ENCODE results near the gene ST7.

Gene ST7

GRCh38 chr7:116977172-116977571, 23.9 kb downstream of the ST7 start:
- DNase-seq (ENCODE audit: low read depth, low spot score) = no peak

GRCh38 chr7:116978006-116978405, 24.7 kb downstream of the ST7 start:
- DNase-seq (ENCODE audit: low read depth, low spot score) = no peak

- no peak for DNase-seq (ENCODE audit: low read depth, low spot score)
Observed at GRCh38 chr7:116979430-116979829, 26.1 kb downstream of the ST7 start.

GRCh38 chr7:116980354-116980753, 27.1 kb downstream of the ST7 start:
- no peak for DNase-seq (ENCODE audit: low read depth, low spot score)

DNA sequence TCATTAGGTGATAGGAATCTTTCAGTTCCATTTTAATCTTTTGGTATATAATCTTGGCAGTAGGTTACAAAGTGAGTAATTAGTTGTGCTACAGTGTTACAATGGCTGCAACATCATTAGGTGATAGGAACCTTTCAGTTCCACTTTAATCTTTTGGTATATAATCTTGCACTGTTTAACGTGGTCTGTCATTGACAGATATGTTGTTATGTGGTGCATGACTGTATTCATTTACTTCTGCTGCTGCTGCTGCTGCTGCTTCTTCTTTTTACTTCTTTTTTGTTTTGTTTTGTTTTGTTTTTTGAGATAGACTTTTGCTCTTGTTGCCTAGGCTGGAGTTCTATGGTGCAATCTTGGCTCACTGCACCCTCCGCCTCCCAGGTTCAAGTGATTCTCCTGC, 28.6 kb downstream of the ST7 start:
- no peak for DNase-seq (ENCODE audit: low read depth, low spot score)

DNA sequence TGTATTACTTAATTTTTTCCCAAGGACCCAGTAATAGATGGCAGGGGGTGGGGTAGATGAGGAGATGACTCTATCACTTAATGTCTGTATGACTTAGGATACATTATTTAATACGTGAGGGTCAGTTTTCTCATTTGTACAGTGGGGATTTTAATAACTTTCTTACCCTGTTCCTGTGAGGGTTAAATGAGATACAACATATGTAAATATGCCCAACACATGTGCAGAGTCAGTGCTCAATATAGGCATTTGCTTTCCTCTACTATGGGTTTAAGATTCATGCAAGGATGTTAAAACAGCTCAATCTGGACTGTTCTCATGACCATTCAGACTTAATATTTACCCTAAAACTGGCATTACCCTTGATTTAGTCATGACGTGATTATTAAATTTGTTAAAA, 31.2 kb downstream of the ST7 start:
- no peak for DNase-seq (ENCODE audit: low read depth, low spot score)

DNA sequence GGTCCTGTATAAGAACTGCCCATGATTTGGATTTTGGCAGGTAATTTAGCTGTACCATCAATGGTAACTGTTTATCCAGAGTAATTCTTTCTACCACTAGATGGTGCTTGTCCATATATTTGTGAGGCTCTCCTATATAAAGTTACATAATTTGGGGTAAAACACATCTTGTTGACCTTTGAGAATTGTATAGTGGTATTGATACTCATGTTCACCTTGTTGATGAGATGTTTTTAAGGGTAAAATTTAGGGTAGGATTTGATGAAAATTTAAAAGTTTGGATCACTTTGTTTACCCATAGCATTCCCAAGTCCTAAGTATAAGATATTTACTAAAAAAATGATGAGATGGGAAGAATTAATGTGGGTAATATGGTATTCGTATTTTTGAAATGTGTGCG, 31.6 kb downstream of the ST7 start:
- no peak for DNase-seq (ENCODE audit: low read depth, low spot score)

DNA sequence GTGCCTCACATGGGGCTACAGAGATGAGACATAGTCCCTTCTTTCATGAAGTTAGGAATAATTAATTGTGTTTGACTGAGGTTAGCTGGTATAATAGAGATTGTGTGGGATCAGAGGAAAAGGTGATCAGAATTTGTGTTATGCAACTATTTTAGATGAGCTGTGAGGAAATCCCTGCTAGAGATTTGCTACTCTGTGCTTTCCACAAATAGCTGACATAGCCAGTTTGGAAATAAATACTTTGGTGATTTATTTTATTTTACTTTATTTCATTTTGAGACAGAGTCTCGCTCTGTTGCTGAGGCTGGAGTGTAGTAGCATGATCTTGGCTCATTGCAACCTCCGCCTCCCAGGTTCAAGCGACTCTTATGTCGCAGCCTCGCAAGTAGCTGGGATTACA, 32.3 kb downstream of the ST7 start:
- no peak for DNase-seq (ENCODE audit: low read depth, low spot score)

GRCh38 chr7:116986611-116987565, 33.6 kb downstream of the ST7 start:
- no peak for DNase-seq (ENCODE audit: low read depth, low spot score)

DNA sequence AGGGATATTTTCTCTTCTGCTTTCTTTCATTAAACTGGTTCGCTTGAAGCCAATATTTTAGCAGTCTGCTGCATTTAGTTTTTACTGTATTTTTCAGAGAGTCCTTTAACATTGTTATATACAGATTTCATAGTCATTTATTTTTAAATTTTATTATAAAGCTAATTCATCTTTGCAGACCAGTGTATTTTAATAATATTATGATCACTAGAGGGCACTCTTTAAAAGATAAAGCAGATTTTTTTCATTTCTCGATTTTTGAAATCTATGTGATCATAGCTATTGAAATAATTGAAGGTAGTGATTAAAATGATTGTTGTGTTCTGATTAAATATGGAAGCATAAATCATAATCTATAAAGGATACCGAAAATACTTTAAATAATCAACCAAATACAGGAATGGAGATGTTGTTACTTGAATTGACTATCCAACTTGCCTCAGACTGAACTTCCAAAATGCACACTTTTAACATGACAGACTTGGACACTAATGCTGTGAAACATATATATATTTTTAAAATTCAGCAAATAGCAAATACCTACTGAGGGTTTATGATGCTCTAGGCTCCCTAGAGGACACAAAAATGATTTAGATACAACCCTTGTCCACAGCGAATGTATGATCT, 35.2 kb downstream of the ST7 start:
- no peak for DNase-seq (ENCODE audit: low read depth, low spot score)

DNA sequence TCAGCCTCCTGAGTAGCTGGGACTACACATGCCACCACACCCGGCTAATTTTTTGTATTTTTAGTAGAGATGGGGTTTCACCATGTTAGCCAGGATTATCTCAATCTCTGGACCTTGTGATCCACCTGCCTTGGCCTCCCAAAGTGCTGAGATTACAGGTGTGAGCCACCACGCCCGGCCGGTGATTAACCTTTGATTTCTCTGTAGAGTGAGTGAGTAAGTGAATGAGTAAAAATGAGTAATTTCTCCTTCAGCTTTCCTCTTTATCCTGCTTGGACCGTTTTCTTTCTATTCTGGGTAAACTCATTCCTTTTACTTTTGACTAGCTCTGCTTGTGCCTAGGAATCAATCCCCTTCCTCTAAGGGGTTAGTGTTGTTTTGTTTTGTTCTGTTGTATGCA, 36.8 kb downstream of the ST7 start:
- DNase-seq (ENCODE audit: low read depth, low spot score) = no peak

GRCh38 chr7:116991233-116991632, 37.9 kb downstream of the ST7 start:
- no peak for DNase-seq (ENCODE audit: low read depth, low spot score)

- no peak for DNase-seq (ENCODE audit: low read depth, low spot score)
Observed at GRCh38 chr7:116994611-116995010, 41.3 kb downstream of the ST7 start.

DNA sequence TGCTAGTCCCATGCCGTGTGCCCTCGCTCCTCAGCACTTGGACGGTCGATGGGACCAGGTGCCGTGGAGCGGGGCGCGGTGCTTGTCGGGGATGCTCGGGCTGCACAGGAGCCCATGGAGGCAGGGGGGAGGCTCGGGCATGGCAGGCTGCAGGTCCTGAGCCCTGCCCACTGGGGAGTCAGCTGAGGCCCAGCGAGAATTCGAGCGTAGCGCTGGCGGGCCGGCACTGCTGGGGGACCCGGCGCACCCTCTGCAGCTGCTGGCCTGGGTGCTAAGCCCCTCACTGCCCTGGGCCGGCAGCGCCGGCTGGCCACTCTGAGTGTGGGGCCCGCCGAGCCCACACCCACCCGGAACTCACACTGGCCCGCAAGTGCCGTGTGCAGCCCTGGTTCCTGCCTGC, 44.7 kb downstream of the ST7 start:
- no peak for DNase-seq (ENCODE audit: low read depth, low spot score)

- DNase-seq (ENCODE audit: low read depth, low spot score) = no peak
Observed at GRCh38 chr7:116998567-116999175, 45.4 kb downstream of the ST7 start.

DNA sequence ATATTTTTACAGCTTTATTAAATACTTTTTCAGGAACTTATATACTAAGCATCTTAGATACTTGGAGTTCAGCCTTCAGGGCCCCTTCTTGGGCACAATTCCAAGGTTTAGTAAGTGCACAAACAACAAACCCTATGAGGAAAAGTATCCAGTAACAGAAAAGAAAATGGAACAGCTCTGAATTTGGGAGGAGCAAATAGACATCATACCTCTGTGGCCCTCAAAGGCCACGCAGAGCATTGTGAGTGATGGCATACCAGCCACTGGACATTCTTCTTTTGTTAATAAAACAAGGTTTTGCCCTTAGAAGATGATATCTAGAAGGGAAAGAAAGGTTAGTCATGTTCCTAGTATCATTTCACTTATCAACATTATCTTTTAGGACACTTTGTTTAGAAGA, 46.0 kb downstream of the ST7 start:
- DNase-seq (ENCODE audit: low read depth, low spot score) = peak; percentile 20

DNA sequence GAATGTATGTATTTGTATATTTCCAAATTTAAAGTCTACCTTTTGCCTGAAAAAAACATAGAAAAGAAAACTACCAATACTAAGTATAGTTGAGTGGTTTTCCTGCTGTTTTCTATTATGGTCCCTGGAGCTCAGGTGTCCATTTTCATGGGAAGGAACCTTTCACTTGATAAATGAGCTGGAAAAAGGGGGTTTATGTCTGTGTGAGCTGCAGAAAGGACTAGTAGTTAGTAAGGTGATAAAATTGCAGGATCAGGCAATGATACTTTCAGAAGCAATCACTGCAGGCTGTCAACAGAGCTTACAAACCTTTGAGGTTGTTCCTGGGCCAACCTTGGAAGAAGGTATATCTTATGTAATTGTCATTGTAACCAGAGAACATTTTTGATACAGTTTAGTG, 48.0 kb downstream of the ST7 start:
- DNase-seq (ENCODE audit: low read depth, low spot score) = no peak

DNA sequence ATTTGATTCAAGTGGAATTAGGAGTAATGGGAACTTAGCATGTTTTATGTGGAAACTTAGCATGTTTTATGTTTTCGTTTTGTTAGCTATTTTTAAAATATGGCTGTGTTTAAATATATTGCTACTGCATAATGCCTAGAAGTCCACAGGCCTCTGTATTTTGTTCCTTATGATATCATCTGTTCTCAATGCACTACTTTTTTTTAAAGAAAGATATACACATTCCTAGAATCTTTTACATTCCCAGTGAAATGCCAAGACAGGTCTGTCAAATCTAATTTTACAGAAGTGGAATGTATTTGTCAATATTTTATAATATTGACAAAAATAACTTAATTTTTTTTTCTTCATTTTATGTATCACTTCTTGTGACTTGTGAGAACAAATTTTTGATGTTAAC, 51.6 kb downstream of the ST7 start:
- DNase-seq (ENCODE audit: low read depth, low spot score) = no peak

DNA sequence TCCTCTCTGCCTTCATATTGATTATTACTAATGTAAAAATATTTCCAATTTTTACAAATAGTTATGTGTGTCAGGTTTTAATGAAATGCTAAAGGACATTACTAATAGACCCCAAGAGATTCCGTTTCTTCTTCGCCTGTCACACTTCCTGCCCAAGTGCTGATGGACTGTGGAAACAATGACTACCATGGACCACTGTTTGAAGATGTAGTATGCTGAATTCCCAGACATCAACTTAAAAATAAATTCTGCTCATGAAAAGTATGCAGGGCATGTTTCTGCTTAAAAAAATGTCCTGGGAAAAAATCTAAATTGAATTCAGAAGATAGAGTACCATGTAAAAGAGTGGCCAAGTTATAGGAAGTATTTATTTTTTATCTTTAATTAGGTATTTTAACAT, 52.1 kb downstream of the ST7 start:
- DNase-seq (ENCODE audit: low read depth, low spot score) = no peak

DNA sequence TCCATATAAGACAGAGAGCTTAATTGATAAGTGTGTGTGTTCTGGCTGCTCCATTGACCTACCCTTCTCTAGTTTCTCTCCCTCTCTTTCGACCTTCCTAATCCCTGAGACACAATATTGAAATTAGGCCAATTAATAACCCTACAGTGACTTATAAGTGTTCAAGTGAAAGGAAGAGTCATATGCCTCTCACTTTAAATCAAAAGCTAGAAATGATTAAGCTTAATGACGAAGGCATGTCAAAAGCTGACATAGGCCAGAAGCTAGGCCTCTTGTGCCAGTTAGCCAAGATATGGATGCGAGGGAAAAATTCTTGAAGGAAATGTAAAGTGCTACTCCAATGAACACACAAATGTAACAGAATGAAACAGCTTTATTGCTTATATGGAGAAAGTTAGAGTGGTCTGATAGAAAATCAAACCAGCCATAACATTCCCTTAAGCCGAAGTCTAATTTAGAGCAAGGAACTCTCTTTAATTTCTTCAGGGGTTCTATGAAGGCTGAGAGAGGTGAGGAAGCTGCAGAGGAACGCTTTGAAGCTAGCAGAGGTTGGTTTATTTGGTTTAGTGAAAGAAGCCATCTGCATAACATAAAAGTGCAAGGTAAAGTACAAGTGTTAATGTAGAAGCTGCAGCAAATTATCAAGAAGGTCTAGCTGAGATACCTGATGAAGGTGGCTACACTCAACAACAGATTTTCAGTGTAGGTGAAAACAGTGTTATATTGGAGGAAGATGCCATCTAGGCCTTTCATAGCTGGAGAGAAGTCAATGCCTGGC, 53.8 kb downstream of the ST7 start:
- DNase-seq (ENCODE audit: low read depth, low spot score) = no peak

GRCh38 chr7:117008118-117008885, 55.0 kb downstream of the ST7 start:
- DNase-seq (ENCODE audit: low read depth, low spot score) = no peak
